ENCODE data around the gene CYYR1.
"Not testable (repeated sequence)": the region's sequence is repeated elsewhere in the genome, so short reads cannot be mapped to it uniquely, and the experiment has no call there.

The CYYR1 gene

GRCh38 chr21:26491663-26492062 lies 81.4 kb downstream of the CYYR1 start:
- no peak for DNase-seq (ENCODE audit: low read depth, low spot score)

GRCh38 chr21:26490771-26491170 lies 82.3 kb downstream of the CYYR1 start:
- no peak for DNase-seq (ENCODE audit: low read depth, low spot score)

- DNase-seq (ENCODE audit: low read depth, low spot score), result no peak
These were observed 83.3 kb downstream of the CYYR1 start for GRCh38 chr21:26489781-26490180.

GRCh38 chr21:26487981-26488480 lies 85.1 kb downstream of the CYYR1 start:
- DNase-seq (ENCODE audit: low read depth, low spot score), result no peak

- DNase-seq (ENCODE audit: low read depth, low spot score), result no peak
These were observed 99.6 kb downstream of the CYYR1 start for GRCh38 chr21:26473471-26473870.

GRCh38 chr21:26471099-26471471 lies 102.0 kb downstream of the CYYR1 start:
- DNase-seq (ENCODE audit: low read depth, low spot score), result no peak

- DNase-seq (ENCODE audit: low read depth, low spot score), result no peak
These were observed 102.6 kb downstream of the CYYR1 start for GRCh38 chr21:26470351-26471098.

GRCh38 chr21:26469789-26470188 lies 103.3 kb downstream of the CYYR1 start:
- no peak for DNase-seq (ENCODE audit: low read depth, low spot score)

GRCh38 chr21:26465916-26466315 lies 107.2 kb downstream of the CYYR1 start:
- DNase-seq (ENCODE audit: low read depth, low spot score), result no peak

GRCh38 chr21:26461500-26461899 lies 111.6 kb downstream of the CYYR1 start:
- no peak for DNase-seq (ENCODE audit: low read depth, low spot score)

- DNase-seq (ENCODE audit: low read depth, low spot score), result no peak
These were observed 112.5 kb downstream of the CYYR1 start for GRCh38 chr21:26460621-26461020.

GRCh38 chr21:26458854-26459253 lies 114.2 kb downstream of the CYYR1 start:
- not testable (repeated sequence) for DNase-seq (ENCODE audit: low read depth, low spot score)

- no peak for DNase-seq (ENCODE audit: low read depth, low spot score)
These were observed 115.3 kb downstream of the CYYR1 start for GRCh38 chr21:26457817-26458216.

GRCh38 chr21:26453267-26453666 lies 119.8 kb downstream of the CYYR1 start:
- no peak for DNase-seq (ENCODE audit: low read depth, low spot score)

GRCh38 chr21:26451081-26451740 lies 121.9 kb downstream of the CYYR1 start:
- DNase-seq (ENCODE audit: low read depth, low spot score), result no peak

- DNase-seq (ENCODE audit: low read depth, low spot score), result no peak
These were observed 123.9 kb downstream of the CYYR1 start for GRCh38 chr21:26449161-26449560.

- no peak for DNase-seq (ENCODE audit: low read depth, low spot score)
These were observed 124.3 kb downstream of the CYYR1 start for GRCh38 chr21:26448751-26449150.

- DNase-seq (ENCODE audit: low read depth, low spot score), result no peak
These were observed 125.1 kb downstream of the CYYR1 start for GRCh38 chr21:26447932-26448475.

GRCh38 chr21:26445440-26445839 lies 127.6 kb downstream of the CYYR1 start:
- DNase-seq (ENCODE audit: low read depth, low spot score), result no peak

GRCh38 chr21:26444646-26445045 lies 128.4 kb downstream of the CYYR1 start:
- no peak for DNase-seq (ENCODE audit: low read depth, low spot score)

- no peak for DNase-seq (ENCODE audit: low read depth, low spot score)
These were observed 129.2 kb downstream of the CYYR1 start for GRCh38 chr21:26443867-26444266.

GRCh38 chr21:26443291-26443690 lies 129.8 kb downstream of the CYYR1 start:
- no peak for DNase-seq (ENCODE audit: low read depth, low spot score)

GRCh38 chr21:26441149-26441548 lies 131.9 kb downstream of the CYYR1 start:
- DNase-seq (ENCODE audit: low read depth, low spot score), result no peak
